ENCODE measurements around the gene PIK3R6.
"Not testable (repeated sequence)": the region's sequence is repeated elsewhere in the genome, so short reads cannot be mapped to it uniquely, and the experiment has no call there.

The PIK3R6 gene

DNA sequence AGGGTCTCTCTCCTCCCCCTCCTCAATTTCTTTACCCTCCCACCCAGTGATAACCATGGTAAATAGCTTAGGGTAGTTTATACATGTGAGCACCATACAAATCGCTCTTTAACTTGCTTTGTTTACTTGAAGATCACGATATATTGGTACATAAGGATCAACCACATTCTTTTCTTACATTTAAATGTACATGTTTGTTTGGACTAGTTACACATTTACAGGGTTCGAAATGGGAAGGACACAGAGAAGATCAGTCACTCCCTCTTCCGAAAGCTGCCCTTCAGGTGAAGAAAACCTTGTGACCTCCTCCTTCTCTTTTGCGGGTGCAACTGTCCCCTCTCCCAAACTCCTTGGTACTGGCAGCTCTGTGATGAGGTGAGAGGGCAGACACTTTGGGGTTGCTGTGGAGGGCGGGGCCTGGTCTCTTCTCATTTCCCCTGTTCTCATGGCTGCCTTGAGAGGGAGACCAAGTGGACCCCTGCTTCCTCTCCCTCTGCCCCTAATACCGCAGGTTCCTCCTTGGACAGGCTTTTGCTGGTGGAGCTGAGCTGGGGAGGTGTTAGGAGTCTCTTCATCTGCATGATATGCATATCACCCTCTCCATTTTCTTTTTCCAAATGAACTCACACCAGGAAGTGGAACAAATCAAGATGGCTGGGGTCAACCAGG is 4.7 kb upstream of the PIK3R6 start:
- no peak for DNase-seq

GRCh38 chr17:8871081-8871581 is 3.7 kb upstream of the PIK3R6 start:
- no peak for DNase-seq

GRCh38 chr17:8870406-8871040 is 3.0 kb upstream of the PIK3R6 start:
- DNase-seq: no peak

DNA sequence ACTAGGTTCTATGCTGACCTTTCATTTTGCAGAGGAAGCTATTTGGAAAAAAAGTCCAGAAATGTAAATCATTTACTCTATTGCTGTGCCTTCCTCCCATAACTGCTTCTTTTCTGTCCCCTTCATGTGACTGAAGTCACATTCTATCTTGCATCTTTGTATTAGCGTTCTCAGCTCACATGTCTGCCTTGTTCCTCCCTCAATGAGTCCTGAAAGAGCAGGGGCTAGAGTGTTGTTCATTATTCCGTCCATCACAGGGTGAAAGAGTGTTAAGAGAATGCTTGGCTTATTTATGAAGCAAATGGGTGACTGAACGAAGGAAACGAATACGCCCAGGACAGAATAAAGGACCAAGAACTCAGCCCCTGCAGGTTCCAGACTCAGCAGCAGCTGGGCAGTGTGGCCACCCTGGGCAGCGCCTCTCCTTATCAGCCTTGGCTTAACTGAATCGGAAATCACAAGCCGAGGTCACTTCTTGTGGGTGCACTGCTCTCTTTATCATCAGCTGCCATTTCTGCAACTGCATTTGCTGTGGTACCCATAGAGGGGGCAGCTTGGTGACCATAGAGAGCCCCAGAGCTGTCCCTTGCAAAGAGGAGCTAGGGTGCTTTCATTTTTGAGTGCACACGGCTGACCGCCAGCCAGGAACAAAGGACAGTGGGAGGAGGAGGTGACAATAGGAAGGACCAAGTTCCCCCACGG is 1.8 kb upstream of the PIK3R6 start:
- DNase-seq: no peak

GRCh38 chr17:8868529-8868951 is 1.1 kb upstream of the PIK3R6 start:
- DNase-seq: no peak

- DNase-seq: no peak
These were observed 618 bp upstream of the PIK3R6 start for GRCh38 chr17:8868092-8868491.

- DNase-seq: no peak
These were observed 1.7 kb downstream of the PIK3R6 start for GRCh38 chr17:8865811-8866210.

DNA sequence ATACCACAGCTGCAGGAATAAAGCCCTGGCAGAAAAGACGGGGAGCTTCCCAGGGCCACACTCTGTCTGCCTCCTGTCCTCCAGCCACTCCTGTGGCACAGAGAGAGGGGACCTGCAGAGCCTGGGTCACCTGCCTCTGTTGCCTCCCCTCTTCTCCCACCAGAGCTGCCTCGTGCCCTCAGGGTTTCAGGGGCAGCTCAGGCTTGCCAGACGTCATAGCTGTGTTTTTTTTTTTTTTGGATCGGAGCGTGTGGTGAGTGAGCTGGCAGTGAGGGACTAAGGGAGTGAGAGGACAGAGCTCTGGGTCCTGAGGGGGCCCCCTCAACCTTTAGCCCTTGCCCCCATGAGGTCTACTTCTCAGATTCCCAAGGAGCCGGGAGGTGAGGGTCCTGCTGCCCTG is 2.1 kb downstream of the PIK3R6 start:
- DNase-seq: no peak

DNA sequence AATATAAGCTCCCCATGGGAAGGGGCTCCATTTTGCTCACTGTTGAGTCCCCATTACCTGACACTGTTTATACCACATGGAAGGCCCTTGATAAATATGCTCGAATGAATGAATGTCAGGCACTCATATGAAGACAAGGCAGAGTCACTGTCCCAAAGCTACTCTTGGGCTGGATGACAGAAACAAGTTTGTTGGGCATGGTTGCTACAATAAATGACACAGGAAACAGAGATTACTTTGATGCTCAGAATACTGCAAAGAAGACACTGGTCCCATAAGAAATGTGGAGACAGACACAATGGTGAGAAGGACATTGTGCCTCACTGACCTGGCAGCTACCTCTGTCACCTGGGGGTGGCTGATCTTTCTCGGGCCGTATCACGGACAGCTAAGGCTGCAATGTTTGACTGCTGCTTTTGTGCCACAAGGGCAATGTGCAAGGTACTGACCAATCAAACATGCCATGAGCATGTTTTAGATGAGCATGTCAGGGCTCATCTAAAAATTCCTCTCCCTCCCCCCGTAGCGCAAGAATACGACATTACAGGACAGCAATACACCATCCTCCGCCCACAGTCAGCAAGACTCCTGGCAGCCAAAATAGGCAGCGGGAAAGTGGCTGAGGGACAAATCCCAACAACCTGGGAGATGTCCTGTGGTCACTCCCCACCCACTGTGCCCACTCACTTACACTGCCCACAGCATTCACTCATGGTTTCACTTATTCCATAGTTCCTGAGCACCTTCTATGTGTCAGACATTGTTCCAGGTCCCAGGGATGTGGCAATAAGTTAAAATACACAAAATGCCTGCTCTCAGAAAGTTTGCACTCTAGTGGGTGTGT is 5.0 kb downstream of the PIK3R6 start:
- no peak for DNase-seq

- no peak for DNase-seq
These were observed 5.8 kb downstream of the PIK3R6 start for GRCh38 chr17:8861495-8862181.

DNA sequence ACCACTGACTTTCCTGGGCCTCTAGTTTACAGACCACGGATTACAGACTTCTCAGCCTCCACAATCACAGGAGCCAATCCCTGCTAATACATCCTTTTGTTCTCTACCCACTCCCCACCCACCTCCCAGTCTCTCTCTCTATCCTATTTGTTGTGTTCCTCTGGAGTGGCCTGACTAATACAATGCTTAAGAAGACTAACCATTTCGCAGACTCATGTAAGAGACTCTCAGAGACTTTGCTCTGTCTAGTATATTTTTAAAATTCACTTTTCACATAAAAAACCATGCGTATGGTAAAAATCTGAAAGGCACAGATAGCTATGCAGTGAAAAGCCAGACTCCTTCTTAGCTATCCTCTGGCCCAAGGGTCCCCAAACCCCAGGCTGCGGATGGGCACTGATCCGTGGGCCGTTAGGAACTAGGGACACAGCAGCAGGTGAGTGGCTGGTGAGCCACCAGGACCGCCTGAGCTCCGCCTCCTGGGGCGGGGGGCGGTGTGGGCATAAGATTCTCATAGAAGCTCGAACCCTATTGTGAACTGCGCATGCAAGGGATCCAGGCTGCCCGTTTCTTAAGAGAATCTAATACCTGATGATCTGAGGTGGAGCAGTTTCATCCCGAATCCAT is 7.6 kb downstream of the PIK3R6 start:
- no peak for DNase-seq

DNA sequence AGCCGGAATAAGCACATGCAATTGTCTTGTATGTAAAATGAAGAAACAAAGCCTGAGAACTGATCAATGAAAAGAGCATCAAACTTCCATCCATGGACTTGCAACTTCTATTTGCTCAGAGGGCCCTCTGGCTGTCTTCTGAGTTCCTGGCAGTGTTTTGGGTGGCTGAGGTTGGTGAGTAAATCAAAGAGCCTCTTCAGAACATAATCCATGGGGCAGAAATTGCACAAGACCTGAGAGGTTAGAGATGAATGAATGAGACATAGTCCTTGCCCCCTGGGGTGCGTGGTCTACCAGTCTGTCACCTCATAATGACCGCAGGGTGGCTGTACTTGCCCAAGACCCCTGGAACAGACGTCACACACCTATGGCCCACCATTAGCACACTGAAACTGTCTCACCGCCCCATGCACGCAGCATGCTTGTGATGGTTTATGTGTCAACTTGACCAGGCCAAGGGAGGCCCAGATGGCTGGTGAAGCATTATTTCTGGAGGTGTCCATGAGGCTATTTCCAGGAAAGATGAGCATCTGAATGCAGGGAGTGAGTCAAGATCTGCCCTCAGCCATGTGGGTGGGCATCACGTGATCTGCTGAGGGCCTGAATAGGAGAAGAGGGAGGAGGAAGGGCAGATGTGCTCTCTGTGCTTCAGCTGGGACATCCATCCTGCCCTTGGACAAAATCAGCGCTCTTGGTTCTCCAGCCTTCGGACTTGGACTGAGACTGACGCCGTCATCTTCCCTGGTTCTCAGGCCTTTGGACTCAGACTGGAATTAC is 8.3 kb downstream of the PIK3R6 start:
- DNase-seq: no peak

DNA sequence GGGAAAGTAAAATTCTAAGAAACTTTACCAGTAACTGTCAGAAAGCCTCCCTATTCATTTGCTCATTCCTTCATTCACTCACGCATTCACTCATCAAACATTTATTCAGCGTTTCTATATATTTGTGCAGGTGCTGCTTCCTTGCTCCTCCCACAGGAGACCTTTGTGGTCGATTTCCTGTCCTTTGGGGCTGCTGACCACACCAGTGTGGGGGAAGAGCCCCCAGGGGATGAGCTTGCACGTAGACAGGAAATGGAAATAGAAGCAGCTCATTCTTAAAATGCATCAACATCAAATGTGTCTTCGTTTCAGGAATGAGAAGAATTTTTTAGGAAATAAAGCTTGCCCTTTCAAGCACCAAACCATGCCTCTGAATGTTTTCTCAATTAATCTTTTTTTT is 9.6 kb downstream of the PIK3R6 start:
- no peak for DNase-seq

GRCh38 chr17:8856869-8857575 is 10.5 kb downstream of the PIK3R6 start:
- no peak for DNase-seq

DNA sequence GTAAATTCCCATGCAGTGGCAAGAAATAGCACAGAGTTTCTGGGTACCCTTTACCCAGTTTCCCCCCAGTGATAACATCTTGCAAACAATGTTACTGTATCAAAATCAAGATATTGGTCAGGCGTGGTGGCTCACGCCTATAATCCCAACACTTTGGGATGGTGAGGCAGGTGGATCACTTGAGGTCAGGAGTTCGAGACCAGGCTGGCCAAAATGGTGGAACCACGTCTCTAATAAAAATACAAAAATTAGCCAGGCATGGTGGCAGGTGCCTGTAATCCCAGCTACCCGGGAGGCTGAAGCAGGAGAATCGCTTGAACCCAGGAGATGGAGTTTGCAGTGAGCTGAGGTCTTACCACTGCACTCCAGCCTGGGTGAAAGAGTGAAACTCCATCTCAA is 11.3 kb downstream of the PIK3R6 start:
- not testable (repeated sequence) for DNase-seq

DNA sequence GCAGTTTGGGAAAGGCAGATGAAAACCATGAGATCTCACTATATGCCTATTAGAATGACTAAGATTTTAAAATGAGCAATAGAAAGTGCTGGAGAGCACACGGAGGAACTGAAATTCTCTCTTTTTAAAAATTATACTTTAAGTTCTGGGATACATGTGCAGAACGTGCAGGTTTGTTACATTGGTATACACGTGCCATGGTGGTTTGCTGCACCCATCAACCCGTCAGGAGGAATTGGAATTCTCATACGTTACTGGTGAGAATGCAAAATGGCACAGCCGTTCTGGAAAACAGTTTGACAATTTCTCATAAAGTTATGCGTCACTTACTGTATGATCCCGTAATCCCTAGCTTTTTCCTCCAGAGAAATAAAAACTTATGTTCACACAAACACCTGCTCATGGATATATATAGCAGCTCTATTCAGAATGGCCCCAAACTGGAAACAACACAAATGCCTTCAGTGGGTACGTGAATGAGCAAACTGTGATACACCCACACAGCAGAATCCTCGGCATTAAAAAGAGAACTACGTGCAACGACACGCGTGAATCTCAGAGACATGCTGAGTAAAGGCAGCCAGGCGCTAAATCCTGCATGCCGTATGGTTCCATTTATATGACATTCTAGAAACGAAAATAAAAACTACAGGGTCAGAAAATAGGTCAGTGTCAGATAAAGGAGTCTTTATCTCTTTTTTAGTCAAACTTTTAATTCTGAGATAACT is 11.8 kb downstream of the PIK3R6 start:
- no peak for DNase-seq

DNA sequence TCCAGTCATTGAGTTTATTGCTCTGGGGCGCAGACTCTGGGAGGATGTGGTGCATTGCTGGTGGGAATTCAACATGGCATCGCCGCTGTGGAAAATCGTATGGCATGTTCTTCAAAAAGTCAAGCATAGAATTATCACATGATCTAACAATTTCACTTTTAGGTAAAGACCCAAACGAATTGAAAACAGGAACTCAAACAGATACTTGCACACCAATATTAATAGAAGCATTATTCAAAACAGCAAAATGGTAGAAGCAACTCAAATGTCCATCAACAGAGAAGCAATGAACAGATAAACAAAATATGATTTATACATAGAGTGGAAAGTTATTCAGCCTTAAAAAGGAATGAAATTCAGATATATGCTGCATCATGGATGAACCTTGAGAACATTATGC is 15.9 kb downstream of the PIK3R6 start:
- no peak for DNase-seq

GRCh38 chr17:8849311-8850041 is 18.0 kb downstream of the PIK3R6 start:
- no peak for DNase-seq

DNA sequence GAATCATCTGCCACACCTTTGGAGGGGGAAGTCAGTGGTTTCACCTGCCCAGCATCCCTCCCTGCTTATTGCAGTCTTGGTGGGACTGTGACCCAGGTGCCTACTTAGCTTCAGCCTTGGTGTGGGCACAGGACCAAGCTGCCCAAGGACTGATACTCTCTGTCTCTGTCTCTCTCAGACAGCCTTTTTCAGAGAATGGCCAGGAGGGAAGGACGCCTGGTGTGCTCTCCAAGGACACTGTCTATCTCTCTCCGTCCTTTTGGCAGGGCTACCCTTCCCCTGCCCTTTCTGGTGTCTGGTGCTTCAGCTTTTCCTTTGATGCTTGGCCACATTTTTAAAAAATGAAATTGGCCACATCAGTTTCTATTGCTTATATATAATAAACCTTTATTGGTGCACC is 19.6 kb downstream of the PIK3R6 start:
- DNase-seq: no peak

All from NCI-H187 treated with DMSO at 0.1 percent for 48 hours (cell line).